ENCODE measurements around the gene THRAP3.
A peak's percentile ranks its signal among the peaks of the same experiment; 100 is the strongest.

Gene THRAP3

DNA sequence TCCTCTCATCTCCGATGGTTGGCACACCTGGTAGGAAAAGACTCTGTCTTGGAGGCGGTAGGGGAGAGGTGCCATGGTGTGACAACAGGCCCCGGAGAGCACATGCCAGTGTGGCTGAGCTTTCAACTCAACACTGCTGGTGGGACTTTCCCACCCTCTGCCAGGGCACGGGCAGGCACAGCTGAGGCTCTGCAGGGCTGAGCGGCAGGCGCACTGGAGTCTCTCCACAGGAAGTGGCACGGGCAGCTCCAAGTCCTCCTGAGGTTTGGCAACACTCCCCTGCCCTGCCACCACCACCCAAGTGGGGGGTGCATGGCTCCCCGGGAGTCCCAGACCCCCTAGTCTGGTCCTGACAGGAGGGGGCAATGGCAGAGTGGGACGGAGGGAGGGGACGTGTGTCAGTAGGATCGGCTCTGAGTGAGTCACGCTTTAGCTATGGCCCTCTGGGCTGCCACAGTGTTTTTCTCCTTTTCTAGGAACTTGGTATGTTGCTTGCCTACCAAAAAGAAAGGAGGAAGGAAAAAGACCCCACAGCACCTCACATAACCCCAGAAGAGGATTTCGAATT is 126.5 kb downstream of the THRAP3 start:
- DNase-seq, result peak in 2 of 56 donors; percentile 12 to 33

DNA sequence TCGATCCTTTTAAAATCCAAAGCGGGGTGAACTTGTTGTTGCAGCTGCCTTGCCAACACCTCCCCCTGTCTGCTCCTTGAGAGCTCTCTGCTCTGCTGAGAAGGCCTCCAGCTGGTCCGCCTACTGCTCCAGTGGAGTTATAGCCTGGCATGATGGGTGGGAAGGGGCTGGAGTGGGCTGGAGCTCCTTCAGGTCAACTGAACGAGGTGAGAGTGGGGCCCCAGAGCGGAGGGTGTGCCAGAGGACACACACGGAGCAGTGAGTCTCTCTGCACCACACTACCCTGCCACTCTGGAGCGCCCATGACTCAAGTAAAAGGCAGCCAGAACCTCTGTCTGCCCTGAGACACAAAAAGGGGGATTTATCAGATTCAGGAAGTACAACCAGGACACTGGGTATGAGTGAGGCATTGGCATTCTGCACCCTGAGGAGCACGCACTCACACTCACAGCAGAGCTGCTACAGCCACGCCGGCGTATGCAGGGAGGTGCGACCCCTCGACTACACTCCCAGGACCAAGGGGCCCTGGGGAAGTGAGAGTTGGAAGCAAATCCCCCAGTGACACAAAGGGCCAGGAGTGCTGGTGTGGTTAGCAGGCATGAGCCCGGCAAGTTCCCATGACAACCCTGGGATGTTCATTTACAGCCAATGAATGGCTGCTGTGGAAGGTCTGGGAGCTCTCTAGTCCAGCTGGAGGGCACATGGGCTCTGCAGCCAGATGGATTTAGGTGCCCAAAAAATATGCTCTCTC is 127.2 kb downstream of the THRAP3 start:
- DNase-seq, result peak in 15 of 56 donors; percentile 5 to 33 (median 21)

DNA sequence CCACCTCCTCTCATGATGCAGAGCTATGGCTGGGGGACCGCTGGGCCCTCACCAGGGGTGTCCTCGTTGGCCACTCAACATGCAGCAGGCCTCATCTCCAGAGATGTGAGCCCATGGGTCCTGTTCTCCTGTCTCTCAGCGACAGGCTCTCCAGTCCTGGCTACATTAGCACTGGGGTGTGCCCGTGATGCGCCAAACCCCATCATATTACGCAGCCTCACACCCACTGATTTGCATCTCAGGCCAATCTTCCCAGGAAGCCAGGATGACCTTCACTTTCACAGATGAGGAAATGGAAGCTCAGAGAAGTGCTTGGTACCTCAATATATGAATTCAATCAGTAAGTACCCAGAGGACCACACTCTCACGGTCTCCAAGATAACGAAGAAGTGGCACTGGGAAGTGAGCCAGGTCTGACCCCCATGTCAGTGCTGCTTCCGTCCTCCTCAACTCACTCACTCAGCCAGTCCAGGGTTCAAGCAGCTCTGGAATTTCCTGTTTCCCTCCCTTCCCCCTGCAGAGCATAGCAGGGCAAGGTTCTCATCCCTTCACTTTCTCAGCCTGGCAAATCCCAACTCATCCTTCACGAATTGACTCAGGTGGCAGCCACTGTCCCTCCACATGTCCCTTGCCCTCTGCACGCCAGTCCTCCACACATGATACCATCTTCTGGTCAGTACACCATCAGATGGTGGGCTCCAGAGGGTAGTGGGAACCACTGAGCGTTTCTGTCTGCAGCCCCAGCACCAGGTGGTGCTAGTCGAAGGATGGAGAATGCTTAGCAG is 128.1 kb downstream of the THRAP3 start:
- no peak for DNase-seq

GRCh38 chr1:36352910-36353878 is 129.0 kb downstream of the THRAP3 start:
- no peak for DNase-seq

GRCh38 chr1:36354486-36354885 is 130.2 kb downstream of the THRAP3 start:
- DNase-seq, result no peak
